Retinal pigment epithelial cell (primary cell): Measurements from ENCODE around the gene OR5V1.

Experiments
- DNase-seq: peaks from one replicate; pipeline ENCODE4 v3.0.0-alpha.2; 2010; ENCODE audit warnings: low read depth
- H3K4me3 ChIP-seq: 2 replicates; pipeline ENCODE4 v1.5.1; 2011; ENCODE audit warnings: mild to moderate bottlenecking, low read length, control low read depth, moderate library complexity
- TF ChIP-seq, protein P1 (sequence below): conservative IDR thresholded peaks from 2 replicates; pipeline ENCODE4 v1.5.1; 2011; ENCODE audit warnings: low read depth, low read length, control low read depth, inconsistent platforms

Gene OR5V1

GRCh38 chr6:29368765-29369164, at the start of gene OR5V1:
TSS of gene OR5V1 (minus strand) at chr6:29368865. CDS start at chr6:29356195, 12,670 bp downstream.
- TF ChIP-seq, protein P1, sequence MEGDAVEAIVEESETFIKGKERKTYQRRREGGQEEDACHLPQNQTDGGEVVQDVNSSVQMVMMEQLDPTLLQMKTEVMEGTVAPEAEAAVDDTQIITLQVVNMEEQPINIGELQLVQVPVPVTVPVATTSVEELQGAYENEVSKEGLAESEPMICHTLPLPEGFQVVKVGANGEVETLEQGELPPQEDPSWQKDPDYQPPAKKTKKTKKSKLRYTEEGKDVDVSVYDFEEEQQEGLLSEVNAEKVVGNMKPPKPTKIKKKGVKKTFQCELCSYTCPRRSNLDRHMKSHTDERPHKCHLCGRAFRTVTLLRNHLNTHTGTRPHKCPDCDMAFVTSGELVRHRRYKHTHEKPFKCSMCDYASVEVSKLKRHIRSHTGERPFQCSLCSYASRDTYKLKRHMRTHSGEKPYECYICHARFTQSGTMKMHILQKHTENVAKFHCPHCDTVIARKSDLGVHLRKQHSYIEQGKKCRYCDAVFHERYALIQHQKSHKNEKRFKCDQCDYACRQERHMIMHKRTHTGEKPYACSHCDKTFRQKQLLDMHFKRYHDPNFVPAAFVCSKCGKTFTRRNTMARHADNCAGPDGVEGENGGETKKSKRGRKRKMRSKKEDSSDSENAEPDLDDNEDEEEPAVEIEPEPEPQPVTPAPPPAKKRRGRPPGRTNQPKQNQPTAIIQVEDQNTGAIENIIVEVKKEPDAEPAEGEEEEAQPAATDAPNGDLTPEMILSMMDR, result no peak
- no peak for DNase-seq
- H3K4me3 ChIP-seq, result no peak within 1 kb of the TSS

DNA sequence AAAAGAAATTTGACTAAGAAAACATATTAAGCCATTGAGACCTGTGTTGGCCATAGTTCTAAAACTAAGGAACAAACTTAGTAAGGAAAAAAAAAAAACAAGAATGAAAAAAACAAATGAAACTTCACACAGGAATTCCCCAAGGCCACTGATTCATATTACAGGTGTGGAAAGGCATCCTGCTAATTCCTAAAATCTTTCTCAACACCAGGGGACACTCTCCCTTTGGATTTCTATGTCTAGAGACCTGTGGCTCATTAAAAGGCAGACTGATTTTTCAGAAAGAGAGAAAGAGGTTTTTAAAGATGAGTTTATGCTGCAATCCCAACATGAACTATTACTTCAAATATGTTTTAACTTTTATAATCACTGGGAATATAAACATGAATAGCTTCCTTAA, 45.9 kb upstream of the OR5V1 start, which contains the start of gene OR12D1:
OR12D1 (plus strand) TSS at position 341 of the 400 bp plus-strand sequence.
- no peak within 1 kb of the TSS for H3K4me3 ChIP-seq
- DNase-seq, result no peak
- TF ChIP-seq, protein P1, result peak; percentile 37

GRCh38 chr6:29403801-29404200, 35.1 kb upstream of the OR5V1 start:
- no peak overlapping the region for H3K4me3 ChIP-seq
- TF ChIP-seq, protein P1, result no peak
- no peak for DNase-seq

- TF ChIP-seq, protein P1, result no peak
These were observed 30.9 kb upstream of the OR5V1 start for GRCh38 chr6:29399525-29399924.

DNA sequence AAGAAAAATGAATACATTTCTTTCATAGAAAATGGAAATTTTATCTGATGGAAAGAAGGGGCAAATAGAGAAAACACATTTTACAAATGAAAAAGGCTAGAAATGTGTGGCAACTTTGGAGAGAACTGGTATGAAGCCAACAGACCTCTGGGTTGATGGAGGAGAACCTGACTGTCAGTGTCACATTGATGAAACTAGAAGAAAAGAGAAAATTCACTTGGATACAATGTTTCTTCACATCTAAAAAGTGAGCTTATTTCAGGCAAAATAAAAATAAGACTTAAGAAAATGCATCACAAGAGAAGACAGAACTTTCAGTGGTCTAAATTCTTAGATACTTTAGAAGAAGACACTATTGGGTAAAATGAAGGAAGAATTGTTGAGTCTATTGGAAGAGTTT, 26.7 kb upstream of the OR5V1 start, which contains the start of gene OR12D2:
OR12D2 (plus strand) TSS at position 301 of the 400 bp plus-strand sequence. CDS start 1,069 bp downstream, outside the sequence.
- no peak for DNase-seq
- TF ChIP-seq, protein P1, result no peak
- no peak within 1 kb of the TSS for H3K4me3 ChIP-seq

More at GRCh38 chr6:29399525-29399924, 30.9 kb upstream of the OR5V1 start:
- H3K4me3 ChIP-seq, result no peak overlapping the region
- no peak for DNase-seq

DNA sequence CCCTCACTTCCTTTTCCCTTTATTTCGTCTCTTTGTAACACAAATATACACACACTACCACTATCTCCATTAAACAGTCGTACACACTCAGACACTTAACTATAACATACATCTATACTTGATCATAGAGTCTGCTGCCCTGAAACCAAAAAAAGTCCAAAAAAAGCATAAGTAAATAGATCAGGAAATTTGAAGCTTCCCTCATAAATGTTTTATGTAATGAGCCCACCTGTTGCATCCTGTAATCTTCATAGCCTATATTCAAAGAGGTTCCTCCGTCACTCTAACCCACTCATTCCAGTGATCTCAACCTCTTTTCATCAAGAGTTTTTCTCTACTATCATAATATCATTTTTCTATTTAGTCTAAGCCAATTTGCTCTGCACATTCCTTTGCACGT, 19.9 kb upstream of the OR5V1 start:
- DNase-seq, result no peak
- TF ChIP-seq, protein P1, result no peak
- H3K4me3 ChIP-seq, result no peak overlapping the region

- DNase-seq, result no peak
- TF ChIP-seq, protein P1, result no peak
- no peak overlapping the region for H3K4me3 ChIP-seq
These were observed 7.3 kb upstream of the OR5V1 start for GRCh38 chr6:29376003-29376402.
